ENCODE measurements around the gene SEC14L3. TPM values are rescaled to one million over a fixed set of nuclear protein-coding genes. Genes with fewer than 3 reads are reported as not detected.

The SEC14L3 gene
- total RNA-seq (2014; rRNA removed; shearing (Covaris generic)) (not detected in 2 replicates), polyA plus RNA-seq (2016; fragmentation: Nextera tagmentation; extraction: Ambion mirVana) (not detected in 2 replicates)

DNA sequence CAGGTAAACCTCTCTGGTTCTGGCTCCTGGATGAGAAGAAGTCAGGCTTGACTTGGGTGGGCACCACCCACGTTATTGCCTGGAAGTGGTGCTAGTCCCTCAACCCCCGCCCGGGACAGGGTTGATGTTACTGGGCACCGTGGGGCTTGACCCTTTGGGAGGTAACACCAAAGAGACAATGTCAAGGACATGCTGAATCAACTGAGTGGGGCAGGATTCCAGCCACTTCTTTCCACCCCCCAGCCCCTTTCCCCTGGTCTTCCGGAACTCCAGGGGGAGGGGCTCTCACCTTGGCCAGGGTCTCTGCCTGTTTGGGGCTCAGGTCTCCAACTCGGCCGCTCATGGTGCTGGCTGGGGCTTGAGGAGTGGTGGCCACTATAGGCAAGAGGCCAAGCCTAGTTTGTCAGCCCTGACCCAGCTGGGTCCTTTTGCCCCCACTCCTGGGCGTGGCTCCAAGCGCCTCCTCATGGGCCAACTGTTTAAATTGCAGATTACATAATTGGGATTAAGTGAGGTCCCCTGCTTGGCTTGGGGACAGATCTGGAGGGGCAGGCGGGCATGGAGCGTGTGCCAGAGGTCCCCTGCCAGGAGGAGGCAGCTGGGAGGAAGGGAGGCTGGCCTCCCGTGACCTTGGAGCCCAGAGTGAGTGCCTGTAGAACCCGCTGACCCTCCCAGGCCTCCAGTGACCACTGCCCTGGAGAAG lies at the start of gene SEC14L3:
Gene SEC14L3 (minus strand): TSS at position 402 of the 703 bp plus-strand sequence. CDS start 59 bp downstream, at position 343.
- no peaks in the 10 kb centered on the region for H3K4me1 ChIP-seq (ENCODE audit: insufficient read depth)
- no peak within 1 kb of the TSS for H2AFZ ChIP-seq
- H3K4me3 ChIP-seq = no peak within 1 kb of the TSS
- 39 to 44% methylated on average over 13 of the region's 13 CpGs for WGBS, 2 experiments (ENCODE audit: low coverage in 1 of 2, low lambda C conversion rate in 2 of 2, missing lambda C conversion rate in 2 of 2)
- no peak within 1 kb of the TSS for H3K27ac ChIP-seq
- H3K79me2 ChIP-seq (ENCODE audit: insufficient read depth) = no peaks in the 10 kb centered on the region
- H4K20me1 ChIP-seq (ENCODE audit: insufficient read depth) = no peaks in the 10 kb centered on the region
- no peak within 1 kb of the TSS for H3K9ac ChIP-seq
- no peaks in the 10 kb centered on the region for H3K36me3 ChIP-seq (ENCODE audit: low read depth)
- H3K27me3 ChIP-seq (replicated peaks; ENCODE audit: insufficient read depth) = peaks cover 10% of the 10 kb centered on the region; the same call in 1 of the 2 replicates
- in situ Hi-C loops (cut with MboI) = no loop called here
- no peaks in the 10 kb centered on the region for H3K9me2 ChIP-seq (ENCODE audit: insufficient read depth)
- H3F3A ChIP-seq (ENCODE audit: insufficient read depth) = no peaks in the 10 kb centered on the region
- no peak for TF ChIP-seq EZH2 (IDR thresholded peaks at IDR 0.05; ENCODE audit: insufficient read depth, poor library complexity, severe bottlenecking)
- no peak for TF ChIP-seq EZH2phosphoT487 (IDR thresholded peaks at IDR 0.05; ENCODE audit: insufficient read depth, low read depth)
- DNase-seq = no peak
- H3K9me3 ChIP-seq (ENCODE audit: low read depth) = no peaks in the 10 kb centered on the region
- H3K4me2 ChIP-seq (ENCODE audit: unreplicated experiment) = no peak within 1 kb of the TSS

DNA sequence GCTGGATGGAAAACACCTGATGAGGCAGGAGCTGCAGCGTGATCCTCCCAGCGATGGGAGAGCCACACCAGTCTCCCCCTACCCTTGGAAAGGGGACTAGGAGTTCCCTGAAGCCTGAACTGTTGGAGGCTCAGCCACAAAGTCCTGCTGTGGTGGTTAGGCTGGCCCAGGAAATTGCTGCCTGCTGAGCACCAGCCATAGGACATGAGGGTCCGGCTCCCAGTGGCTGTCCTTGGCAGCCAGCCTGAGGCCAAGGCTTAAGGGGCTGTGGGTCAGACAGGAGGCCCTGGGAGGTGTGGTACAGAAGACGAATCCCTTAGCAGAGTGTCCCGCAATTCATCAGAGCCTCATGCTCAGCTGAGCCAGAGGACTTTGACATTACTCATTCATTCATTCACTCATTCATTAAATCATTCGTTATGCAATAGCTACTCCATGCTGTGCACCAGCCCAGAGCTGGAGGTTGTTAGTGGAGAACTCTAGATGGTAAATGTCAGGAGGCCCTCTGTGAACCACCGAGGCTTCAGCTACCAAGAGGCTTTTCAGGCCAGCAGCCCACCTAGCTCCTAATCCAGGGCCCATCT lies 48.1 kb upstream of the SEC14L3 start:
- H2AFZ ChIP-seq = no peak overlapping the region
- H3K9ac ChIP-seq = no peak overlapping the region
- DNase-seq = no peak
- H3K4me2 ChIP-seq (ENCODE audit: unreplicated experiment) = no peak overlapping the region
- H4K20me1 ChIP-seq (ENCODE audit: insufficient read depth) = no peaks in the 10 kb centered on the region
- no peak overlapping the region for H3K4me3 ChIP-seq
- H3K79me2 ChIP-seq (ENCODE audit: insufficient read depth) = no peaks in the 10 kb centered on the region
- H3K9me2 ChIP-seq (ENCODE audit: insufficient read depth) = no peaks in the 10 kb centered on the region
- in situ Hi-C loops (cut with MboI) = no loop called here
- WGBS, 2 experiments (ENCODE audit: low coverage in 1 of 2, low lambda C conversion rate in 2 of 2, missing lambda C conversion rate in 2 of 2) = 68 to 71% methylated on average over 7 of the region's 7 CpGs
- TF ChIP-seq EZH2phosphoT487 (IDR thresholded peaks at IDR 0.05; ENCODE audit: insufficient read depth, low read depth) (no peak), EZH2 (IDR thresholded peaks at IDR 0.05; ENCODE audit: insufficient read depth, poor library complexity, severe bottlenecking) (no peak)
- H3K36me3 ChIP-seq (ENCODE audit: low read depth) = no peaks in the 10 kb centered on the region
- H3K4me1 ChIP-seq (ENCODE audit: insufficient read depth) = no peaks in the 10 kb centered on the region
- H3K27me3 ChIP-seq (replicated peaks; ENCODE audit: insufficient read depth) = peaks cover 19% of the 10 kb centered on the region
- no peaks in the 10 kb centered on the region for H3F3A ChIP-seq (ENCODE audit: insufficient read depth)
- no peaks in the 10 kb centered on the region for H3K9me3 ChIP-seq (ENCODE audit: low read depth)
- no peak overlapping the region for H3K27ac ChIP-seq

DNA sequence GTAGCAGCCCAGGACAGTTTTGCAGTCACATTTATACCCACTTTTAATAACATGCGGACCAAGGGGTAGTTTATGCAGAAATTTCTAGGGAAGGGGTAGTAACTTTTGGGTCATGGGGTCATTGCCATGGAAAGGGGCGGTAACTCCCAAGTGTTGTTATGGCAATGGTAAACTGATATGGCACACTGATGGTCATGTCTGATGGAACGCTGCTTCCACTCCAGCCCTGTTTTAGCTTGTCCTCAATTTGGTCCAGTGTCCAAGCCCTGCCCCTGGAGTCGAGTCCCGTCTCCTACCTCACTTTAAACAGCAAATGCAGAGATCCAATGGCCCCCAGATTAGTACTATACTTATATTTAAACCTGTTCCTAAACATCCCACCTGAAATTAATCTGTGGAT lies 44.9 kb upstream of the SEC14L3 start:
- no peak overlapping the region for H2AFZ ChIP-seq
- H3K27me3 ChIP-seq (replicated peaks; ENCODE audit: insufficient read depth) = no peaks in the 10 kb centered on the region
- no peak overlapping the region for H3K27ac ChIP-seq
- no peak for DNase-seq
- H3K9me2 ChIP-seq (ENCODE audit: insufficient read depth) = no peaks in the 10 kb centered on the region
- H3K4me3 ChIP-seq = no peak overlapping the region
- in situ Hi-C loops (cut with MboI) = no loop called here
- H3K4me2 ChIP-seq (ENCODE audit: unreplicated experiment) = no peak overlapping the region
- H3K9me3 ChIP-seq (ENCODE audit: low read depth) = no peaks in the 10 kb centered on the region
- no peak overlapping the region for H3K9ac ChIP-seq
- no peaks in the 10 kb centered on the region for H3K4me1 ChIP-seq (ENCODE audit: insufficient read depth)
- no peaks in the 10 kb centered on the region for H4K20me1 ChIP-seq (ENCODE audit: insufficient read depth)
- H3K36me3 ChIP-seq (ENCODE audit: low read depth) = no peaks in the 10 kb centered on the region
- TF ChIP-seq EZH2phosphoT487 (IDR thresholded peaks at IDR 0.05; ENCODE audit: insufficient read depth, low read depth) (no peak), EZH2 (IDR thresholded peaks at IDR 0.05; ENCODE audit: insufficient read depth, poor library complexity, severe bottlenecking) (no peak)
- no peaks in the 10 kb centered on the region for H3K79me2 ChIP-seq (ENCODE audit: insufficient read depth)
- WGBS, 2 experiments (ENCODE audit: low coverage in 1 of 2, low lambda C conversion rate in 2 of 2, missing lambda C conversion rate in 2 of 2) = 65 to 66% methylated on average over 5 of the region's 5 CpGs
- H3F3A ChIP-seq (ENCODE audit: insufficient read depth) = no peaks in the 10 kb centered on the region

DNA sequence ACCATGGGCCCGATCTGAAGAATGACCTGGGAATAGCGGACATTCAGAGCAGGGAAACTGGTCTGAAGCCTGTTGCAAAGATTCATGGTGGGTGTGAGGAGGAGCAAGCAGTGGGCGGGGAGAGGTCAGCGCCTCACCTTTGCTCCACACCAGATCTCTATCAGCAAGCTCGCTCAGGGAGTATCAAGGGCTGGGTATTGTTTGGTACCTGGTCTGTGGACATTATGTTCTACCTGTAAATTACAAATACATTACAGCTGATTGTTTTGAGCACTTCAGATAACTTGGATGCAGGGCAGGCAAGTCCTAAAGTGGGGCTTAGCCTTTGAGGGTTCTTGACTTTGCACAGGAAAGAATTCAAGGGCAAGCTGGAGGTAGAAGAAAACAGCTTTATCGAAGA lies 44.5 kb upstream of the SEC14L3 start:
- Histone ChIP-seq H4K20me1 (ENCODE audit: insufficient read depth) (no peaks in the 10 kb centered on the region), H3K4me3 (no peak overlapping the region), H3F3A (ENCODE audit: insufficient read depth) (no peaks in the 10 kb centered on the region), H2AFZ (no peak overlapping the region), H3K27ac (no peak overlapping the region), H3K4me1 (ENCODE audit: insufficient read depth) (no peaks in the 10 kb centered on the region), H3K79me2 (ENCODE audit: insufficient read depth) (no peaks in the 10 kb centered on the region), H3K9ac (no peak overlapping the region), H3K9me3 (ENCODE audit: low read depth) (no peaks in the 10 kb centered on the region), H3K4me2 (ENCODE audit: unreplicated experiment) (no peak overlapping the region), H3K27me3 (replicated peaks; ENCODE audit: insufficient read depth) (no peaks in the 10 kb centered on the region), H3K36me3 (ENCODE audit: low read depth) (no peaks in the 10 kb centered on the region), H3K9me2 (ENCODE audit: insufficient read depth) (no peaks in the 10 kb centered on the region)
- WGBS, 2 experiments (ENCODE audit: low coverage in 1 of 2, low lambda C conversion rate in 2 of 2, missing lambda C conversion rate in 2 of 2) = 66% methylated on average over 6 of the region's 6 CpGs
- TF ChIP-seq EZH2phosphoT487 (IDR thresholded peaks at IDR 0.05; ENCODE audit: insufficient read depth, low read depth) (no peak), EZH2 (IDR thresholded peaks at IDR 0.05; ENCODE audit: insufficient read depth, poor library complexity, severe bottlenecking) (no peak)
- in situ Hi-C loops (cut with MboI) = no loop called here
- DNase-seq = no peak

Measured in GM23248 (cell line).